WTC11 (cell line): ENCODE results near the gene PTPA. TPM values are rescaled to one million over a fixed set of nuclear protein-coding genes. Genes with fewer than 3 reads are reported as not detected.

Experiments used
- ATAC-seq: fragments of 200-7000 bp; cut with Tn5 transposase; 2 replicates; pipeline ENCODE4 v1.10.0; 2021; ENCODE audit warnings: mild to moderate bottlenecking, moderate library complexity
- CTCF ChIA-PET: fragments of 300-600 bp; sonication (Branson Sonifier 250); formaldehyde crosslinking; loops from one replicate; lab custom pipeline; 2021; ENCODE audit warnings: antibody characterized with exemption; lab: Charles Lee
- POLR2A ChIA-PET: fragments of 350-600 bp; sonication (Branson Sonifier 250); formaldehyde crosslinking; loops from one replicate; lab custom pipeline; 2021; ENCODE audit warnings: antibody characterized with exemption; lab: Charles Lee
- DNase-seq: peaks from one replicate; pipeline ENCODE4 v3.0.0; 2021; ENCODE audit warnings: low spot score
- H3K27ac Mint-ChIP-seq: 2 replicates; pipeline ENCODE4 v1.8.0; 2021; ENCODE audit warnings: mixed read lengths
- H3K27me3 Mint-ChIP-seq: 2 replicates; pipeline ENCODE4 v1.8.0; 2021; ENCODE audit warnings: low read depth, mild to moderate bottlenecking, moderate library complexity, mixed read lengths
- H3K36me3 Mint-ChIP-seq: 2 replicates; pipeline ENCODE4 v1.8.0; 2021; ENCODE audit warnings: mixed read lengths
- H3K4me1 Mint-ChIP-seq: 2 replicates; pipeline ENCODE4 v1.8.0; 2022; ENCODE audit warnings: mixed read lengths
- H3K4me3 Mint-ChIP-seq: 2 replicates; pipeline ENCODE4 v1.8.0; 2021; ENCODE audit warnings: mild to moderate bottlenecking, moderate library complexity, mixed read lengths
- H3K9me3 Mint-ChIP-seq: 2 replicates; pipeline ENCODE4 v1.8.0; 2021; ENCODE audit warnings: mixed read lengths
- ATF6 ChIP-seq: sonication (generic); formaldehyde crosslinking; IDR thresholded peaks from 2 replicates; pipeline ENCODE4 v1.8.1; 2023; ENCODE audit warnings: mild to moderate bottlenecking, missing genetic modification reagents
- CREM ChIP-seq: sonication (generic); formaldehyde crosslinking; IDR thresholded peaks from 2 replicates; pipeline ENCODE4 v1.8.1; 2022; ENCODE audit warnings: mild to moderate bottlenecking, missing genetic modification reagents, moderate library complexity
- CTCF ChIP-seq: fragments of 200-600 bp; IDR thresholded peaks from 2 replicates; pipeline ENCODE4 v1.8.0; 2022; ENCODE audit warnings: antibody characterized with exemption
- E2F4 ChIP-seq: sonication (generic); formaldehyde crosslinking; IDR thresholded peaks from 2 replicates; pipeline ENCODE4 v1.8.1; 2022; ENCODE audit warnings: low read depth, mild to moderate bottlenecking, moderate library complexity, missing genetic modification reagents, borderline replicate concordance
- EMX1 ChIP-seq: fragments of 250-450 bp; sonication (Bioruptor Pico); IDR thresholded peaks from 2 replicates; pipeline ENCODE4 v1.8.0; 2021; ENCODE audit warnings: mild to moderate bottlenecking
- ETV6 ChIP-seq: sonication (generic); formaldehyde crosslinking; IDR thresholded peaks from 2 replicates; pipeline ENCODE4 v1.8.1; 2022; ENCODE audit warnings: mild to moderate bottlenecking, missing genetic modification reagents
- GABPB1 ChIP-seq: sonication (generic); formaldehyde crosslinking; IDR thresholded peaks from 2 replicates; pipeline ENCODE4 v1.8.1; 2023; ENCODE audit warnings: mild to moderate bottlenecking, missing genetic modification reagents
- MAX ChIP-seq: sonication (generic); formaldehyde crosslinking; IDR thresholded peaks from 2 replicates; pipeline ENCODE4 v1.8.0; 2022; ENCODE audit warnings: mild to moderate bottlenecking, missing genetic modification reagents
- NFE2L1 ChIP-seq: sonication (generic); formaldehyde crosslinking; IDR thresholded peaks from 2 replicates; pipeline ENCODE4 v1.8.1; 2023; ENCODE audit warnings: missing genetic modification reagents
- NR1H2 ChIP-seq: sonication (generic); formaldehyde crosslinking; IDR thresholded peaks from 2 replicates; pipeline ENCODE4 v1.9.0; 2021; ENCODE audit warnings: mild to moderate bottlenecking, moderate library complexity, missing genetic modification reagents
- PRDM15 ChIP-seq: sonication (generic); formaldehyde crosslinking; IDR thresholded peaks from 2 replicates; pipeline ENCODE4 v1.8.0; 2022; ENCODE audit warnings: missing genetic modification reagents
- SP1 ChIP-seq: sonication (generic); formaldehyde crosslinking; conservative IDR thresholded peaks from 2 replicates; pipeline ENCODE4 v1.8.1; 2022; ENCODE audit warnings: missing genetic modification reagents
- TEAD1 ChIP-seq: sonication (generic); formaldehyde crosslinking; IDR thresholded peaks from 2 replicates; pipeline ENCODE4 v1.8.0; 2022; ENCODE audit warnings: mild to moderate bottlenecking, missing genetic modification reagents
- USF2 ChIP-seq: sonication (generic); formaldehyde crosslinking; IDR thresholded peaks from 2 replicates; pipeline ENCODE4 v1.8.1; 2023; ENCODE audit warnings: mild to moderate bottlenecking, missing genetic modification reagents, moderate library complexity
- ZNF232 ChIP-seq: sonication (generic); formaldehyde crosslinking; IDR thresholded peaks from 2 replicates; pipeline ENCODE4 v1.8.0; 2022; ENCODE audit warnings: mild to moderate bottlenecking, missing genetic modification reagents
- ZNF423 ChIP-seq: fragments of 250-450 bp; sonication (Bioruptor Pico); IDR thresholded peaks from 2 replicates; pipeline ENCODE4 v2.1.2; 2022; ENCODE audit warnings: mild to moderate bottlenecking, moderate library complexity
- total RNA-seq: library from RNA; stranded (reverse); gene quantifications from 3 replicates; pipeline ENCODE4 v1.2.3, GENCODE V29; 2021

PTPA gene
- total RNA-seq, 1 experiment from 2014 or later, result 186 TPM

- no peak for TF ChIP-seq ETV6 (CRISPR knock-in tag)
- no peak for TF ChIP-seq ZNF232 (CRISPR knock-in tag)
- TF ChIP-seq MAX (CRISPR knock-in tag), result peak; percentile 44; the same call in 1 of the 2 replicates
- TF ChIP-seq SP1 (CRISPR knock-in tag), result no peak
- TF ChIP-seq CTCF, result peak; percentile 95
- TF ChIP-seq TEAD1, result no peak
- TF ChIP-seq GABPB1, result peak; percentile 59; the same call in 1 of the 2 replicates
- TF ChIP-seq CREM (CRISPR knock-in tag), result no peak
- TF ChIP-seq NFE2L1 (CRISPR knock-in tag), result no peak
- no peak for TF ChIP-seq ATF6
- TF ChIP-seq PRDM15 (CRISPR knock-in tag), result no peak
- peak; percentile 53; the same call in 1 of the 2 replicates for TF ChIP-seq USF2 (CRISPR knock-in tag)
- TF ChIP-seq, all 79 proteins: peak for 7
Observed at GRCh38 chr9:129174102-129174723, 63.0 kb downstream of the PTPA start (continued).

- peak; percentile 19; the same call in 1 of the 2 replicates for TF ChIP-seq EMX1
- 0 out of 2 replicates have a peak, but pooled peaks have one; percentile 34 for TF ChIP-seq NFE2L1 (CRISPR knock-in tag)
- 0 out of 2 replicates have a peak, but pooled peaks have one; percentile 33 for TF ChIP-seq E2F4
- 0 out of 2 replicates have a peak, but pooled peaks have one; percentile 48 for TF ChIP-seq ETV6 (CRISPR knock-in tag)
- TF ChIP-seq NR1H2 (CRISPR knock-in tag), result no peak
- 0 out of 2 replicates have a peak, but pooled peaks have one; percentile 3 for TF ChIP-seq ZNF423
- peaks cover 15% of the 10 kb centered on the region for H3K4me1 Mint-ChIP-seq
- ChIA-PET POLR2A (interaction anchor here (0.5 to 3.4 kb wide), 7 partner anchors 8 to 407 kb away, joined by 3 to 16 read pairs (median 3); no protein-coding TSS in a partner anchor), CTCF (interaction anchor here (0.7 to 18.6 kb wide), 41 partner anchors 8 to 455 kb away, joined by 3 to 345 read pairs (median 5); partner anchors contain the start of genes C9orf50, ENDOG and NTMT1)
- H3K4me3 Mint-ChIP-seq, result peak overlapping the region; percentile 83
- H3K9me3 Mint-ChIP-seq, result no peaks in the 10 kb centered on the region
- no peak for ATAC-seq
- peak; percentile 48 for DNase-seq
- no peaks in the 10 kb centered on the region for H3K36me3 Mint-ChIP-seq
- no peak overlapping the region; the same call in 1 of the 2 replicates for H3K27ac Mint-ChIP-seq
- peaks cover 74% of the 10 kb centered on the region for H3K27me3 Mint-ChIP-seq
Observed at GRCh38 chr9:129174724-129175514, 63.7 kb downstream of the PTPA start.
